GM18526 (cell line): ENCODE data around the gene RBBP8NL.

ENCODE experiments used
- POLR2A ChIP-seq: IDR thresholded peaks from 3 replicates; pipeline ENCODE4 v1.6.1; 2011; ENCODE audit not compliant: insufficient read length; ENCODE audit errors: extremely low read depth

The RBBP8NL gene

DNA sequence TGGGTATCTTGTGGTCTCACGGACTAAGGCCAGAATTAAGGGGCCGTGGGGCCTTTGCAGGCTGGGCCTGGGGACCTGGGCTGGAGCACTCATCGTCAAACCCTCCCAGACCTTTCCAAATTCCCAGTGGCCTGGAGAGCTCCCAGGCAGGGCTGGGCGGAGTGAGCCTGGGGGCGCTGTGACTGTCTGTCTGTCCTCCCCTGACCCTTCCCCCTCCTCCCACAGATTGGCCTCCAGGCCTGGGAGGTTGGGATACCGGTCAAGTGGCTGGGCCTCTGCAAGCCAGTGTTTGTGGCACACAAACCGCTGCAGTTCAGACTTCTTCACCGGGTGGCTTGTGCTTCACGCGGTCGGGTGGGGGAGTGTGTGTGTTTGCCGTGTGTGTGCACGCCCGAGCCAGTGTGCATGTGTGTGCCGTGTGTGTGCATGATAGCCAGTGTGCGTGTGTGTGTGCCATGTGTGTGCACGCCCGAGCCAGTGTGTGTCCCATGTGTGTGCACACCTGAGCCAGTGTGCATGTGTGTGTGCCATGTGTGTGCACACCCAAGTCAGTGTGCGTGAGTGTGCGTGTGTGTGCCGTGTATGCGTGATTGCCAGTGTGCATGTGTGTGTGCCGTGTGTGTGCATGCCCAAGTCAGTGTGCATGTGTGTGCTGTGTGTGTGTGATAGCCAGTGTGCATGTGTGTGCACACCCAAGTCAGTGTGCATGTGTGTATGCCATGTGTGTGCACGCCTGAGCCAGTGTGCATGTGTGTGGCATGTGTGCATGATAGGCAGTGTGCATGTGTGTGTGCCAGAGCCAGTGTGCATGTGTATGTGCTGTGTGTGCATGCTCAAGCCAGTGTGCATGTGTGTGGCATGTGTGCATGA lies 6.3 kb downstream of the RBBP8NL start:
- TF ChIP-seq POLR2A, result no peak

DNA sequence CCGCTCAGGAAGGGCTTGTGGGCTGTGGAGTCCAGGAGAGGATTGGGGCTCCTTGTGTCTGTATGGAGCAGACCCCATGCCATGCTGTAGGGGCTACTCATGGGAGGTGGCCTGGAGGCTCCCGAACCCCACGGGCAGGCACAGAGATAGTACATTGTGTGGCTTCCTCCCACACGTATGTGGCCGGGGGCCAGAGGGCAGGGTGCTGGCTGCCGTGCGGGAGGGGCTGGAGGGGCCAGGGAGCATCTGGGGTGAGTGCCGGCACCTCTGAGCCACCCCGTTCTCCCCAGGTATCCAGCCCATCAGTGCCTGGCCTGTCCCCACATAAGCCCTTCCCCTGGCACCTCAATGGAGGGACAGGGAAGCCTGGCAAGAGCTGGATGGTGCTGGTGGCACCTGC lies 7.6 kb downstream of the RBBP8NL start:
- TF ChIP-seq POLR2A, result no peak

DNA sequence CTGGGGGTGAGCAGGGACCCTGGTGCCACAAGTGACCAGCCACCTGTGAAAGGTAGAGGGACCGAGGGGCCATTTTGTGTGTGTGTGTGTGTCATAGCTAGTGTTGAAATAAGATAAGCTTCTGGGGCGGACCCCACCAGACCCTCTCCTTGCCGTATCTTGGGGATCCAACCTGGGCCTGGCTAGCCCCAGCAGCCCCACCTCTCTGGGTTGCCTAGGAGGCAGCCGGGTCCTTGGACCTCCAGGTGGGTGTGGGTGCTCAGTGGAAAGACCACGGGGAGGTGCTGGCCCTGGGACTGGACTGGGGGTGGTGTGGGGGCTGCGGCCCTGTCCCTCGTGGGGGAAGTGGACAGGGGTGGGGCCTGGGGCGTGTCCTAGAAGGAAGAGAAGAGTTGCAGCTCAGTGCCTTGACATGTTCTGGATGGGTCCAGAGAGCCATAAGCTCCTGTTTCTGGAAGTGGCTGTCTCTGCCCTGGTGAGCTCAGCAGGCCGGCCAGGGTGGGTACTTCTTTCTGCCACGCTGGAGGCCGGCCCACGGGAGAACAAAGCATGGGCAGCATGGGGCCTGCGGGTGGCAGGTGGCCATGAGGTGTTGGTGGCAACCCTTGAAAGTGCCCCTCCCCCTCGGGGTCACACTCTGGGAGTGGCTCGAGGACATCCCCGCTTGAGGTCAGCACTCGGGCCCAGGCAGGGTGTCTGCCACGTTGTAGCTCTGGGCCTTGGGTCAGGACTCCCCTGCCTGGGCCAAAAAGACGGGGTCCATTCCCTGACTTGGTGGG lies 8.4 kb downstream of the RBBP8NL start:
- no peak for TF ChIP-seq POLR2A

DNA sequence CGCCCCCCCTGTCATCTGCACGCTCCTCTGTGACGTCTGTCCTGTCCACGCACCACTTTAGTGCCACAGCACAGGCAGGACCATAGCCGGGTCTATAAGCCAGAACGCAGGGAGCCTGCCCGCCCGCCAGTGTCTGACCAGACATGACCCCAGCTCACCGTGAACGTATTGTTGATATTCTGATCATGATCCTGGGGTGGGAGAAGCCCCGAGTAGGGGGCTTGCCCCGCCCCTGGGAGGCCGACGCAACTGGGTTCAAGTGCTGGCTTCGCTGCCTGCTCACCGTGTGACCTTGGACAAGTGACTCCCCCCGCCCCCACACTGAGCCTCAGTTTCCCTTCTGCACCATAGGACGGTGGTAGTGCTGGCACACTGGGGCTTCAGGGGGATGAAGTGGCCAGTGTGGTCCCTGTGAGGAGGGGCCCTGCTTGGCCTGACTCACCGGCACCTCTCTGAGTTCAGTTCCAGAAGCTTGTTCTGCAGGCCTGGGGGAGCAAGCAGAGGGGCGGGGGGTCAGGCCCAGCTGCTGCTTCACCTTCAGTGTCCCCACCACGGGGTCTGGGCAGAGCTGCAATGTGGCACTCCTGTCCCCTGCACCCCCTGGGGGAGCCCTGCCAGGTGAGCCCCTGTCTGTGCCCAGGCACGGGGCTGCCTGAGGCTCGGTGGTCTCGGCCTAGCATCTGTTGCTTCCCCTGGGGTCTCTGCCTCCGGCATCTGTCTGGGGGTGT lies 9.2 kb downstream of the RBBP8NL start:
- no peak for TF ChIP-seq POLR2A

DNA sequence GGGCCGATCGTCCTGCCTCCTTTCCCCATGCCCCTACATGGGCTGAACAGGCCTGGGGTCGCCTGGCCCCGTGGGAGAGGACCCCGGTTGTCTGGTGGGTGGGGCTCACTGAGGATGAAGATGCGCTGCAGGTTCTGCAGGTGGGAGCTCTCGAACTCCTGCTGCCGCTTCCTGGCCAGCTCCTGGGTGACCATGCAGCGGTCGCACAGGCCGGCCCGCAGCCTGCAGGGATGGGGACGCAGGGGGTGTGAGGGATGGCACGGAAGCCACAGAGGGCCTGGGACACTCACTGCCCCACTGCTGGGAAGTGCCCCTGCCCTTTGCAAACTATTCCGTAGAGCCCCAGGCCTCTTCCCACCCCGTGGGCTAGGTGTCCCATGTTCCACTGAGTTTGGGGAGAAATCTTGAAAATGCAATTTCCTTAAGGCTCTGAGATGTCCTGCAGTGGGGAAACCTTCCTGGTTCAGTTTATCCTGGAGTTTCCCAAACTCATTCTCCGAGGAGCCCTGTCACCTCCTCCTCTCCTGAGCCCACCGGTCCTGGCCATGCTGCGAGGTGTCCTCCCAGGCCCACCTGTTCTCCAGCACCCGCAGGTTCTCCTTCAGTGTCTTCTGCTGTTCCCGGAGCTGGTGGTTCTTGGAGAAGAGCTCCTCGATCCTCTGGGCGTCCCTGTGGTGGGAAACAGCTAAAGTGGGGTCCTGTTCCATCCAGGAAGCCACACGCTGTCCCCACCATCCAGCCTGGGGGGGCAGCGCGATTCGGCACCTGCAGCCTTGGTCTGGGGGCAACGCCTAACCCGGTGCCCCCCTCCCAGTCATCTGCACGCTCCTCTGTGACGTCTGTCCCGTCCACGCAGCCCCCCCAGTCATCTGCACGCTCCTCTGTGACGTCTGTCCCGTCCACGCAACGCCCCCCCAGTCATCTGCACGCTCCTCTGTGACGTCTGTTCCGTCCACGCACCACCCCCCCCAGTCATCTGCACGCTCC lies 10.4 kb downstream of the RBBP8NL start:
- TF ChIP-seq POLR2A, result no peak

DNA sequence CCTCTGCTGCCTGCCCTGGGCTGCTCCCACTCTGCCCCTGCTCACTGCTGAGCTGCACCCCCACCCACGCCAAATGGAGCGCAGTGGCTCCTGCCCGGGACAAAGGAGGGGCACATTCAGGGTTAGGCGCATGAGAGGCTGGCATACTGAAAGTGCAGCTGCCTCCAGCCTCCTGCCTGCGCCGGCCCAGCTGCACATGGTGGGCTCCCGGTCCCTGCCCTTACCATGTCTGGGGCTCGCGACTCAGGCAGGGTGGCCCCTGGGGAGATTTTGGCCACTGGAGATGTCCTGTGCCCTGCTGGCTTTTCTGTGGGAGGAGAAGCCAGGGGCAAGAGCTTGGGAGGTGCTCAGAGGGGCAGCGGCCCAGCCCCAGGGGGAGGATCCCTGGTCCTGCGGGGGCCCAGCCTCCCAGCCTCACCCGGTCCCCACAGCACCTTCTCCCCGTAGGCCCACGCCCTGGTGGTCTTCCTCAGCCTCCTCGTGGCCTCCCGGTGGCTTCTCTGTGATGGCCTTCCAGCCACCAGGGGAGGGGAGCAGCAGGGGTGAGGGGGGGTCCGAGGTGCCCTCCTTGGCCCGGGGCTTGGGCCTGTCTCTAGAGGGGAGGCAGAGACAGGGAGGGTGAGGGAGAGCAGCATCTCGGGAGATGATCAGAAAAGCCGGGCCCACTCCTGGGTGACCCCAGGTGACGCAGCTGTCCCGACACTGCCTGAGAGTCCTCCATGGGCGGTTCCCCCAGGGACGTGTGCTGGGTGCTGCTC lies 11.8 kb downstream of the RBBP8NL start:
- no peak for TF ChIP-seq POLR2A

DNA sequence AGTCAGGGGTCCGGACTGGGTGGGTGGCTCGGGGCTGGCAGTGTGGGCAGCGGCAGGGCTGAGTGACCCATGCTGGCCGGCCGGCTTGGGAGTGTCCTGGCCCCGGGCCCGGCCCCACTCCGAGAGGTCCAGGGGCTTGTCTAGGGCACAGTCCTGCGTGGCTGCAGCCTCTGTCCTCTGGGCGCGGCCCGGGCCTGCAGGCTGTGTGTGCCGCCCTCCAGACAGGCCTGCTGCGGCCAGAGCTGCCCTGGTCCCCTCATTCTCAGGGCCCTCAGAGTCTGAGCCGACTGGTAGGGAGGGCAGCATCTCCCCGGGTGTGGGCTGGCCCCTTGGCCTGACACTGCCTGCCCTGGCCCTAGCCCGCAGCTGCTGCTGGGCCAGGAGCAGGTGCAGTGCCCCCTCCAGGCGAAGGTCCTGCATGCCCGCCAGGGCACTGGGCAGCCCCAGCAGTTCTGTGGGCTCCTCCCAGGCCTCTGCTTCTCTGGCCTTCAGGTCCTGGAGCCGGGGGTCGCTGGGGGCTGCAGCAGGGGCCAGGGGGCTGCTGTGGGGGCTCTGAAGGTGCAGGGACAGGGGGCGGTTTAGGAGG lies 13.3 kb downstream of the RBBP8NL start:
- no peak for TF ChIP-seq POLR2A

DNA sequence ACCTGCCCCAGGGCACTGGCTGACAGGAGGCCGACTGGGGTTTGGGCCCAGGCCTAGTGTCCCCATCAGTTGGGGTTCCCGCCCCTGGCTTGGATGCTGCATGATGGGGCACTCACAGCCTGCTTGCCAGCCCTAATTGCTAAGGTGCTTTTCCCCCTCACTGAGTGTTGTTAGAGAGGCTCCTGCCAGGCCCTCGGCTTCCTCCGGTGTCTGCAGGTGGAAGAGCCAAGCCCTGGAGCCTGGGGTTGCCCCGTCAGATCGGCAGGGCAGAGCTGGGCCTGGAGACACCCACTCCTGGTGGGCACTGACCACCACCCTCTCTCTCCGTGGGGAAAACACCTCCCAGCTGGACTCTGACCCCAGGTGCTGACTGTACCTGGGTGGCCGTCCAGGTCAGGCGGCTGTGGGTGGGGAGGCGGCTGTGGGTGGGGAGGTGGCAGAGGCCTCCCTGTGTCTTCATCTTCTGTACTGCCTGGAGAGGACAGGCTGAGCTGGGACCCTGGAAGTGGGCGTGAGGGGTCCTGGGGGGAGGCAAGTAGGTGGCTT lies 14.2 kb downstream of the RBBP8NL start:
- no peak for TF ChIP-seq POLR2A

DNA sequence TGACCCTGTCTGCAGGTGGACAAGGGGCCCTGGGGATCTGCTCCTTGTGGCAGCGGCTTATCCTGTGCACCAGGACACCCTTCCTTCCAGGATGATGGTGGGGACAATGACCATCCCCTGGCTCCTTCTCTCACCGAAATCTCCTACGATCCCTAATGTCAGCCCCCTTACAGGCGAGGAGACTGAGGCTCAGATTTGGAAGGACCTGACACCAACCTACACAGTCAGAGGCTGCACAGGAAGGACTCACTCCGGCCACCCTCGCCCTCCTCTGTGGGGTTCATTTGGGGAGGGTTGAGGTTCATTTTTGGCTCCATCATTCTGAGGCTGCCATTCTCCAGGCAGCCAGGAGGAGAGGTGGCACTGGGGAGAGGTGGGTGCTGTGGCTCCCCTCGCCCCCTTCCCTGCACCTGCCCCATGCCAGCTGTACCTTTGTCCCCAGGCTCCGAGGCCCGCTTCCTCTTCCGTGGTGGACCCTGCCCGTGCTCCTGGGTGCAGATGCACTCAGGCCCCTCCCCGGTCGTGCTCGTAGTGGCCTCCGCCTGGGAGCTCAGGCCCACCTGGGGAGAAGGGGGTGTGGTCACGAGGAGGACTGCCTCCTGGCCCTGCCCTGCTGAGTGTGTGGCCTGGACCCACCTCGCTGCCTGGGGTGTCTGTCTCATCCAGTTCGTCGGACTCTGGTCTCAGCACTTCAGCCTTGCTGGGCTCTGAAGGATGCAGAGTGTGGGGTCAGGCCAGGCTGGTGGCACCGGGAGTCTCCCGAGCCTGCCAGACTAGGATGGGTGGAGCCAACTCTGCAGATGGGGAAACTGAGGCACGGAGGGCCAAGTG lies 14.9 kb downstream of the RBBP8NL start:
- no peak for TF ChIP-seq POLR2A

DNA sequence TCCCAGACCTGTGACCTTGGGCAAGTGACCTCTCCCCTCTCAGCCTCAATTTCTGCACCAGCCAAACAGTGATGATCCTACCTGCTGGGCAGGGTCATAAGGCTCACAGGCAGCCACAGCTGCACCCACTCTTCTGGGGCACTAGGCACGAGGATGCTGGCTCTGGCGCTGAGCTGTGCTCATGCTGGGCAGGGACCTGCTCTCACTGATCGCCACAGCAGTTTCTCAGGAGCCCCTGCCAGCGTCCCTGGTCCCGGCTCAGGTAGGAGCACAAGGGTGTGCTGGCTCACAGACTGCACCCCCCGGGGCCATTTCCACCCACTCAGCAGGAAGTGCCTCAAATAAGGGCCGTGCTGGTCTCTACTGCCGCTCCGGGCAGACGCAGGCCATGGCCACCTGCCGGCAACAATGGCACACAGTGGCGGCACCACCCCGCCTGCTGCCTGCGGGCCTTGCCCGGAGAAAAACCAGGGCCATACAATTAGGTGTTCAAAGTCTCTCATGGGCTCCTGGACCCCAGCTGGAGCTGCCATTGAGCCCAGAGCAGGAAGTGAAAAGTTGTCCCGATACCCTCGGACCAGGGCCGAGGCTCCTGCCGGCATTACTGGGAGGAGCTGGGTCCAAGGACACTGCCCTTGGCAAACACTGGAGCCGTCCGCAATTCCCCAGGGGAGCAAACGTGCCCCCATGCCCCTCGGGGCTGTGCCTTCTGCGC lies 15.7 kb downstream of the RBBP8NL start:
- TF ChIP-seq POLR2A, result no peak

DNA sequence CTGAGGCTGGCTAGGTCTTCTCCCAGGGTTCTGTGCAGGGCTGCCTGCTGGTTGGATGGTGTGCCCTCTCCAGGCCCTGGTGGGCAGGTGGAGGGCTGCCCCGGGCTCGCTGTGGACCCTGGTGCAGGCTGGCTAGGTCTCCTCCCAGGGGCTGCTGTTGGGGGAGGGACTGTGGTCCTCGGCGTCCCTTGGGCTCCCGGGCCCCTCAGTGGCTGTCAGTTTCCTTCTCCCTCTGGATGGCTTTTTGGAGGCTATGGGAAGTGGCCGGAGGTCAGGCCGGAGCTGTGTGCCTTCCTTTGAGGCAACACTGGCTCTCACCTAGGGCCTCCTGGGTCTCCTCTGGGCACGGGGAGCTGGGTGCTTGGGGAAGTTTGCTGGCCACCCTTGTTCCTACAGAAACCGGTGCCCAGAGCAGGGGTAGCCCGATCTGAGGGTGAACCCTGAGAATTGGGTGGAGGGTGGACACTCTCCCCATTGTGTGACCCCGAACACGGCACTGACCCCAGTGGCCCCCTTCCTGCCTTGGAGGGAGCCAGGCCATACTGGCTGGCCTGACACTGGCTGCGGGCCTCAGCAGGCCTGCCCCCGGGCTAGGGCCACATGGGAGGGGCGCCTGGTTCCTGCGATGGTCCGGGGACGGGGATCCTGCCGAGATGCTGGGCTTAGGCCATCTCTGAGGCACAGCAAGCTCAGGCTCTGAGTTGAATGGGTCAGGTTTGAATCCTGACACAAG lies 16.4 kb downstream of the RBBP8NL start:
- no peak for TF ChIP-seq POLR2A
